ENCODE measurements around the gene TBCD. TPM values are rescaled to one million over a fixed set of nuclear protein-coding genes. Genes with fewer than 3 reads are reported as not detected.

TBCD gene
- total and polyA plus RNA-seq, 4 donors = 56.3 to 140 (median 92.8) TPM

- Histone ChIP-seq H3K4me3 (ENCODE audit: low read depth, low read length) (no peak overlapping the region), H3K4me1 (ENCODE audit: control insufficient read depth, insufficient read depth, low read length) (peaks cover 27% of the 10 kb centered on the region), H3K9me3 (ENCODE audit: control insufficient read depth, insufficient read depth, low read length) (no peaks in the 10 kb centered on the region), H3K27ac (ENCODE audit: low read depth, low read length) (no peak overlapping the region), H3K36me3 (ENCODE audit: control insufficient read depth, insufficient read depth, low read length) (peaks cover 55% of the 10 kb centered on the region), H3K27me3 (ENCODE audit: control insufficient read depth, insufficient read depth, low read length) (no peaks in the 10 kb centered on the region)
- DNase-seq (ENCODE audit: low read depth in 4 of 6, low spot score in 6 of 6) = no peak
- 94% methylated on average over 7 of the region's 9 CpGs for WGBS (ENCODE audit: insufficient coverage)
These were observed 45.2 kb downstream of the TBCD start for GRCh38 chr17:82797061-82797460.

DNA sequence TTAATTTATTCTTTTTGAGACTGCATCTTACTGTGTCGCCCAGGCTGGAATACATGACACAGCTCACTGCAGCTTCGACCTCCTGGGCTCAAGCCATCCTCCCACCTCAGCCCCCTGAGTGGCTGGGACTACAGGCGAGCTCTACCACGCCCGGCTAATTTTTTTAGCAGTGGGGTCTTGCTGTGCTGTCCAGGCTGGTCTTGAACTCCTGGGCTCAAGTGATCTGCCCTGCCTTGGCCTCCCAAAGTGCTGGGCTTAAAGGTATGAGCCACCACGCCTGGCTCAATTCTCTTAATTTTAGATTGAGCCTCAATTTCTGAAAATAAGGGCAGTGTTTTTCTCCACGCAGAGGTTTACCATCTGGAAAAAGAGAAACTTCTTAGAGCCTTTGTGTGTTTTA is 46.9 kb downstream of the TBCD start:
- H3K9me3 ChIP-seq (ENCODE audit: control insufficient read depth, insufficient read depth, low read length) = no peaks in the 10 kb centered on the region
- no peaks in the 10 kb centered on the region for H3K27me3 ChIP-seq (ENCODE audit: control insufficient read depth, insufficient read depth, low read length)
- H3K27ac ChIP-seq (ENCODE audit: low read depth, low read length) = no peak overlapping the region
- H3K4me1 ChIP-seq (ENCODE audit: control insufficient read depth, insufficient read depth, low read length) = peaks cover 23% of the 10 kb centered on the region
- H3K4me3 ChIP-seq (ENCODE audit: low read depth, low read length) = no peak overlapping the region
- peaks cover 56% of the 10 kb centered on the region for H3K36me3 ChIP-seq (ENCODE audit: control insufficient read depth, insufficient read depth, low read length)
- WGBS (ENCODE audit: insufficient coverage) = 100% methylated on average over 7 of the region's 7 CpGs
- no peak for DNase-seq (ENCODE audit: low read depth in 4 of 6, low spot score in 6 of 6)

DNA sequence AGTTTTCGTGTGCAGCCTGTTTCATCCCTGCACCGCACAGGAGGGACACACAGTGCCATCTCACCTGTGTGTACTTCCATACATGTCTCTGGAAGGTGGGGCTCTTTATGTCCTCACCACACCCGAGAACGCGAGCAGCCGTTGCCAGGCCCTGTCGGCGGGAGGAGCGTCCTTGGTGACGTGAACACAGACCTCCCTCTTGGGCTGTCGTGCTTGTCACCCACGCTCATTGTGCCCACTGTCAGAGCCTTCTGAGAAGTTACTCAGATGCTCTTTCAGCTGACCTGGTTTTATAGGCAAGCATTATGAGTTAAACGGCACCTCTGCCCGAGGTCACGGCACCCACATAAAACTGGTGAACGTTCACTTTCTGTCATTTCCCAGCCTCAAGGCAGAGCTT is 47.7 kb downstream of the TBCD start:
- WGBS (ENCODE audit: insufficient coverage) = 85% methylated on average over 16 of the region's 16 CpGs
- Histone ChIP-seq H3K9me3 (ENCODE audit: control insufficient read depth, insufficient read depth, low read length) (no peaks in the 10 kb centered on the region), H3K27me3 (ENCODE audit: control insufficient read depth, insufficient read depth, low read length) (no peaks in the 10 kb centered on the region), H3K27ac (ENCODE audit: low read depth, low read length) (no peak overlapping the region), H3K4me3 (ENCODE audit: low read depth, low read length) (no peak overlapping the region), H3K4me1 (ENCODE audit: control insufficient read depth, insufficient read depth, low read length) (peaks cover 20% of the 10 kb centered on the region), H3K36me3 (ENCODE audit: control insufficient read depth, insufficient read depth, low read length) (peaks cover 59% of the 10 kb centered on the region)
- no peak for DNase-seq (ENCODE audit: low read depth in 4 of 6, low spot score in 6 of 6)

- Histone ChIP-seq H3K4me3 (ENCODE audit: low read depth, low read length) (no peak overlapping the region), H3K27me3 (ENCODE audit: control insufficient read depth, insufficient read depth, low read length) (no peaks in the 10 kb centered on the region), H3K4me1 (ENCODE audit: control insufficient read depth, insufficient read depth, low read length) (peaks cover 14% of the 10 kb centered on the region), H3K36me3 (ENCODE audit: control insufficient read depth, insufficient read depth, low read length) (peaks cover 65% of the 10 kb centered on the region), H3K9me3 (ENCODE audit: control insufficient read depth, insufficient read depth, low read length) (no peaks in the 10 kb centered on the region), H3K27ac (ENCODE audit: low read depth, low read length) (no peak overlapping the region)
- WGBS (ENCODE audit: insufficient coverage) = 97% methylated on average over 11 of the region's 15 CpGs
- DNase-seq (ENCODE audit: low read depth in 4 of 6, low spot score in 6 of 6) = no peak
These were observed 49.0 kb downstream of the TBCD start for GRCh38 chr17:82800885-82801284.

GRCh38 chr17:82801377-82801970 is 49.6 kb downstream of the TBCD start:
- no peak for DNase-seq (ENCODE audit: low read depth in 4 of 6, low spot score in 6 of 6)
- Histone ChIP-seq H3K27ac (ENCODE audit: low read depth, low read length) (no peak overlapping the region), H3K9me3 (ENCODE audit: control insufficient read depth, insufficient read depth, low read length) (no peaks in the 10 kb centered on the region), H3K4me1 (ENCODE audit: control insufficient read depth, insufficient read depth, low read length) (peaks cover 14% of the 10 kb centered on the region), H3K4me3 (ENCODE audit: low read depth, low read length) (no peak overlapping the region), H3K36me3 (ENCODE audit: control insufficient read depth, insufficient read depth, low read length) (peaks cover 68% of the 10 kb centered on the region), H3K27me3 (ENCODE audit: control insufficient read depth, insufficient read depth, low read length) (no peaks in the 10 kb centered on the region)
- WGBS (ENCODE audit: insufficient coverage) = 96% methylated on average over 57 of the region's 63 CpGs

DNA sequence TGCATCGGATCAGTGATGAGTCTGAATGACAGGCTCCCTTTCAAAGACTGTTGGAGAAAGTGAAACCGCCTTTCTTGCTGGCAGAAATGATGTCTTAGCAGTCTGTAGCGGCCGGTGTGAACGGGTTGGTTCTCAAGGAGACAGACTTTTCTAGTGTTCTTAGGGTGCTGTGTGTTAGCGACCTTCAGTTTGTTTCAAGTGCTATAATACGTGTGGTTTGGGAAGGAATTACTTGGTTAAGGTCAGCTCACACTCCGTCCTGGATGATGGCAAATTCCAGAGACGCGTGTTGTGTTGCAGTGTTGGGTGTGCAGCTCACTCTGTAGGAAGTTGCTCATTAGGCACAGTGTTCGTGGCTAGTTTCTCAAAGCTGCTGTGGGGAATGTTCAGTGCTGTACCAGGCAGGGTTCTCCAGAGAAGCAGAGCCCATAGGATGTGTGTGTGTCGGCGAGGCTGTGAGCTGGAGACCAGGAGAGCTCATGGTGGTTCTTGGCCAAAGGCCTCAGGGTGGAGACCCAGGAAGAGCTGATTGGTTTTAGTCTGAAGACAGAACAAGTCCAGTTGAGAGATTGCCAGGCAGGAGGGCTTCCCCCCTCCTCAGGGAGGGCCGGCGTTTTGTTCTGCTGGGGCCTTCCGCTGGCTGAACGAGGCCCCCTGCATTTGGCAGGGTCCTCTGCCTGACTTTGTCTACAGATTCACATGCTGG is 50.4 kb downstream of the TBCD start:
- Histone ChIP-seq H3K4me3 (ENCODE audit: low read depth, low read length) (no peak overlapping the region), H3K4me1 (ENCODE audit: control insufficient read depth, insufficient read depth, low read length) (peaks cover 14% of the 10 kb centered on the region), H3K9me3 (ENCODE audit: control insufficient read depth, insufficient read depth, low read length) (no peaks in the 10 kb centered on the region), H3K27me3 (ENCODE audit: control insufficient read depth, insufficient read depth, low read length) (no peaks in the 10 kb centered on the region), H3K36me3 (ENCODE audit: control insufficient read depth, insufficient read depth, low read length) (peaks cover 76% of the 10 kb centered on the region), H3K27ac (ENCODE audit: low read depth, low read length) (peak overlapping the region; percentile 54)
- WGBS (ENCODE audit: insufficient coverage) = 77% methylated on average over 16 of the region's 17 CpGs
- peak in 1 of 6 donors; percentile 44 for DNase-seq (ENCODE audit: low read depth in 4 of 6, low spot score in 6 of 6)

DNA sequence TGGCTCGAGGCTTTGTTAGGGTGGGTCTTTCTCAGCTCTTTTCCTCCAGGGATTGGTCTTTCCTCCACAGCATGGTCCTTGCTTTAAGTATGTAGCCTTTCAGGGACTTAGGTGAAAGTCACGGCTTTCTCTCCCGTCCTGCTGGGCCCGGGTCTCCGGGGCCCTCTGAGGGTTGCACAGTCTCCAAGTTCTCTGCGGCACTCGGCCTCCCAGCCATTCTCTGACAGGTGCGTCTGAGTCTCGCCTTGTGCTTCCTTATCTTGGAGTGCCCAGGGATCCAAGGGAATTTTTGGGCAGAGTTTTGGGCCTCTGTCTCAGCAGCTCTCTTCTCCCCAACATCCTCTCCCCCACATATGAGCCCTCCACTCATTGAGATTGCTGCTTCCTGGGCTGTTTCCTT is 51.3 kb downstream of the TBCD start:
- peaks cover 14% of the 10 kb centered on the region for H3K4me1 ChIP-seq (ENCODE audit: control insufficient read depth, insufficient read depth, low read length)
- 89% methylated on average over 9 of the region's 9 CpGs for WGBS (ENCODE audit: insufficient coverage)

DNA sequence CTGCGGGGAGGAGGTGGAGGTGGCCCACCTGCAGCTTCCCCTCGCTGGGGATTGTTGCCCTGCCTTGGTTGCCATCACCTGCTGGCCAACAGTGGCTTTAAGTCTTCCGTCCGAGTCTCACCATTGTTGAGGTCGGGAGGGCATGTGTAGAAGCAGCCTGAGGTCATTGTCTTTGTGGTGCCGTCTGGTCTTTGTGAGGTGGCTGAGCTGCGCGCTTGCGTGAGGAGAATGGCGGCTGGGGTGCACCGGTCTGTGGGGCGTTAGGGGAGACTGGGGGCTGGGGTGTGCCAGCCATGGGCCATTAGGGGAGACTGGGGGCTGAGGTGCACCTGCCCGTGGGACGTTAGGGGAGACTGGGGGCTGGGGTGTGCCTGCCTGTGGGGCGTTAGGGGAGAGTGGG is 51.7 kb downstream of the TBCD start:
- no peaks in the 10 kb centered on the region for H3K27me3 ChIP-seq (ENCODE audit: control insufficient read depth, insufficient read depth, low read length)
- no peak overlapping the region for H3K27ac ChIP-seq (ENCODE audit: low read depth, low read length)
- no peak overlapping the region for H3K4me3 ChIP-seq (ENCODE audit: low read depth, low read length)
- H3K4me1 ChIP-seq (ENCODE audit: control insufficient read depth, insufficient read depth, low read length) = peaks cover 14% of the 10 kb centered on the region
- H3K9me3 ChIP-seq (ENCODE audit: control insufficient read depth, insufficient read depth, low read length) = no peaks in the 10 kb centered on the region
- 89% methylated on average over 13 of the region's 15 CpGs for WGBS (ENCODE audit: insufficient coverage)
- DNase-seq (ENCODE audit: low read depth in 4 of 6, low spot score in 6 of 6) = no peak
- H3K36me3 ChIP-seq (ENCODE audit: control insufficient read depth, insufficient read depth, low read length) = peaks cover 85% of the 10 kb centered on the region

More for the DNA sequence above, 51.3 kb downstream of the TBCD start:
- no peak for DNase-seq (ENCODE audit: low read depth in 4 of 6, low spot score in 6 of 6)
- H3K27ac ChIP-seq (ENCODE audit: low read depth, low read length) = no peak overlapping the region
- peaks cover 85% of the 10 kb centered on the region for H3K36me3 ChIP-seq (ENCODE audit: control insufficient read depth, insufficient read depth, low read length)
- no peaks in the 10 kb centered on the region for H3K27me3 ChIP-seq (ENCODE audit: control insufficient read depth, insufficient read depth, low read length)
- no peaks in the 10 kb centered on the region for H3K9me3 ChIP-seq (ENCODE audit: control insufficient read depth, insufficient read depth, low read length)
- no peak overlapping the region for H3K4me3 ChIP-seq (ENCODE audit: low read depth, low read length)

GRCh38 chr17:82804442-82805191 is 52.8 kb downstream of the TBCD start:
- H3K4me3 ChIP-seq (ENCODE audit: low read depth, low read length) = no peak overlapping the region
- no peaks in the 10 kb centered on the region for H3K9me3 ChIP-seq (ENCODE audit: control insufficient read depth, insufficient read depth, low read length)
- peaks cover 14% of the 10 kb centered on the region for H3K4me1 ChIP-seq (ENCODE audit: control insufficient read depth, insufficient read depth, low read length)
- H3K36me3 ChIP-seq (ENCODE audit: control insufficient read depth, insufficient read depth, low read length) = peaks cover 87% of the 10 kb centered on the region
- no peaks in the 10 kb centered on the region for H3K27me3 ChIP-seq (ENCODE audit: control insufficient read depth, insufficient read depth, low read length)
- peak overlapping the region; percentile 52 for H3K27ac ChIP-seq (ENCODE audit: low read depth, low read length)
- 75% methylated on average over 27 of the region's 27 CpGs for whole genome bisulfite sequencing (ENCODE audit: insufficient coverage)
- DNase-seq (ENCODE audit: low read depth in 4 of 6, low spot score in 6 of 6) = peak in 2 of 6 donors; percentile 4 to 60
